ENCODE results near the gene PHTF2.

The PHTF2 gene

GRCh38 chr7:77958436-77958835 is 159.9 kb downstream of the PHTF2 start:
- 100% methylated on average over 2 of the region's 2 CpGs for whole genome bisulfite sequencing, 2 experiments (ENCODE audit: insufficient coverage in 2 of 2)
- no peaks in the 10 kb centered on the region for H3K9me3 ChIP-seq (ENCODE audit: control insufficient read depth, low read length)
- H3K27ac ChIP-seq (ENCODE audit: low read depth, low read length, severe bottlenecking), result no peak overlapping the region
- H3K36me3 ChIP-seq (ENCODE audit: control insufficient read depth, insufficient read depth, low read length), result no peaks in the 10 kb centered on the region
- H3K4me3 ChIP-seq (ENCODE audit: extremely low read depth, insufficient read depth, low read length, poor library complexity, severe bottlenecking), result no peak overlapping the region
- H3K4me1 ChIP-seq (ENCODE audit: control insufficient read depth, insufficient read depth, low read length, poor library complexity, severe bottlenecking), result no peaks in the 10 kb centered on the region

GRCh38 chr7:77959080-77959479 is 160.5 kb downstream of the PHTF2 start:
- no CpG with 5 or more reads among the region's 2 CpGs for WGBS, 2 experiments (ENCODE audit: insufficient coverage in 2 of 2)
- no peak overlapping the region for H3K4me3 ChIP-seq (ENCODE audit: extremely low read depth, insufficient read depth, low read length, poor library complexity, severe bottlenecking)
- no peaks in the 10 kb centered on the region for H3K4me1 ChIP-seq (ENCODE audit: control insufficient read depth, insufficient read depth, low read length, poor library complexity, severe bottlenecking)
- no peak overlapping the region for H3K27ac ChIP-seq (ENCODE audit: low read depth, low read length, severe bottlenecking)
- H3K36me3 ChIP-seq (ENCODE audit: control insufficient read depth, insufficient read depth, low read length), result no peaks in the 10 kb centered on the region
- H3K9me3 ChIP-seq (ENCODE audit: control insufficient read depth, low read length), result no peaks in the 10 kb centered on the region

GRCh38 chr7:77960336-77960735 is 161.8 kb downstream of the PHTF2 start:
- Histone ChIP-seq H3K9me3 (ENCODE audit: control insufficient read depth, low read length) (no peaks in the 10 kb centered on the region), H3K4me3 (ENCODE audit: extremely low read depth, insufficient read depth, low read length, poor library complexity, severe bottlenecking) (no peak overlapping the region), H3K27ac (ENCODE audit: low read depth, low read length, severe bottlenecking) (no peak overlapping the region), H3K36me3 (ENCODE audit: control insufficient read depth, insufficient read depth, low read length) (no peaks in the 10 kb centered on the region), H3K4me1 (ENCODE audit: control insufficient read depth, insufficient read depth, low read length, poor library complexity, severe bottlenecking) (no peaks in the 10 kb centered on the region)
- WGBS, 2 experiments (ENCODE audit: insufficient coverage in 2 of 2), result 100% methylated on average over 1 of the region's 2 CpGs

GRCh38 chr7:77967429-77967828 is 168.9 kb downstream of the PHTF2 start:
- Histone ChIP-seq H3K9me3 (ENCODE audit: control insufficient read depth, low read length) (no peaks in the 10 kb centered on the region), H3K27ac (ENCODE audit: low read depth, low read length, severe bottlenecking) (no peak overlapping the region), H3K4me3 (ENCODE audit: extremely low read depth, insufficient read depth, low read length, poor library complexity, severe bottlenecking) (no peak overlapping the region), H3K36me3 (ENCODE audit: control insufficient read depth, insufficient read depth, low read length) (no peaks in the 10 kb centered on the region), H3K4me1 (ENCODE audit: control insufficient read depth, insufficient read depth, low read length, poor library complexity, severe bottlenecking) (no peaks in the 10 kb centered on the region)

- H3K9me3 ChIP-seq (ENCODE audit: control insufficient read depth, low read length), result no peaks in the 10 kb centered on the region
- H3K4me3 ChIP-seq (ENCODE audit: extremely low read depth, insufficient read depth, low read length, poor library complexity, severe bottlenecking), result no peak overlapping the region
- H3K4me1 ChIP-seq (ENCODE audit: control insufficient read depth, insufficient read depth, low read length, poor library complexity, severe bottlenecking), result no peaks in the 10 kb centered on the region
- no peaks in the 10 kb centered on the region for H3K36me3 ChIP-seq (ENCODE audit: control insufficient read depth, insufficient read depth, low read length)
- no peak overlapping the region for H3K27ac ChIP-seq (ENCODE audit: low read depth, low read length, severe bottlenecking)
Measured at GRCh38 chr7:77971726-77972125, 173.2 kb downstream of the PHTF2 start.

GRCh38 chr7:77975672-77976480 is 177.3 kb downstream of the PHTF2 start:
- H3K36me3 ChIP-seq (ENCODE audit: control insufficient read depth, insufficient read depth, low read length), result no peaks in the 10 kb centered on the region
- WGBS, 2 experiments (ENCODE audit: insufficient coverage in 2 of 2), result no CpG with 5 or more reads among the region's 2 CpGs
- no peak overlapping the region for H3K4me3 ChIP-seq (ENCODE audit: extremely low read depth, insufficient read depth, low read length, poor library complexity, severe bottlenecking)
- H3K9me3 ChIP-seq (ENCODE audit: control insufficient read depth, low read length), result no peaks in the 10 kb centered on the region
- H3K27ac ChIP-seq (ENCODE audit: low read depth, low read length, severe bottlenecking), result no peak overlapping the region
- H3K4me1 ChIP-seq (ENCODE audit: control insufficient read depth, insufficient read depth, low read length, poor library complexity, severe bottlenecking), result no peaks in the 10 kb centered on the region

GRCh38 chr7:77979219-77979618 is 180.6 kb downstream of the PHTF2 start:
- WGBS, 2 experiments (ENCODE audit: insufficient coverage in 2 of 2), result 65 to 76% methylated on average over 2 to 5 of the region's 5 CpGs
- Histone ChIP-seq H3K4me1 (ENCODE audit: control insufficient read depth, insufficient read depth, low read length, poor library complexity, severe bottlenecking) (no peaks in the 10 kb centered on the region), H3K9me3 (ENCODE audit: control insufficient read depth, low read length) (no peaks in the 10 kb centered on the region), H3K27ac (ENCODE audit: low read depth, low read length, severe bottlenecking) (no peak overlapping the region), H3K36me3 (ENCODE audit: control insufficient read depth, insufficient read depth, low read length) (no peaks in the 10 kb centered on the region), H3K4me3 (ENCODE audit: extremely low read depth, insufficient read depth, low read length, poor library complexity, severe bottlenecking) (no peak overlapping the region)

GRCh38 chr7:77980087-77980713 is 181.6 kb downstream of the PHTF2 start:
- no peak overlapping the region for H3K27ac ChIP-seq (ENCODE audit: low read depth, low read length, severe bottlenecking)
- H3K36me3 ChIP-seq (ENCODE audit: control insufficient read depth, insufficient read depth, low read length), result no peaks in the 10 kb centered on the region
- no peak overlapping the region for H3K4me3 ChIP-seq (ENCODE audit: extremely low read depth, insufficient read depth, low read length, poor library complexity, severe bottlenecking)
- no peaks in the 10 kb centered on the region for H3K9me3 ChIP-seq (ENCODE audit: control insufficient read depth, low read length)
- no peaks in the 10 kb centered on the region for H3K4me1 ChIP-seq (ENCODE audit: control insufficient read depth, insufficient read depth, low read length, poor library complexity, severe bottlenecking)
- 97 to 100% methylated on average over 2 to 3 of the region's 3 CpGs for WGBS, 2 experiments (ENCODE audit: insufficient coverage in 2 of 2)

- Histone ChIP-seq H3K4me1 (ENCODE audit: control insufficient read depth, insufficient read depth, low read length, poor library complexity, severe bottlenecking) (no peaks in the 10 kb centered on the region), H3K27ac (ENCODE audit: low read depth, low read length, severe bottlenecking) (no peak overlapping the region), H3K9me3 (ENCODE audit: control insufficient read depth, low read length) (no peaks in the 10 kb centered on the region), H3K4me3 (ENCODE audit: extremely low read depth, insufficient read depth, low read length, poor library complexity, severe bottlenecking) (no peak overlapping the region), H3K36me3 (ENCODE audit: control insufficient read depth, insufficient read depth, low read length) (no peaks in the 10 kb centered on the region)
- 95 to 97% methylated on average over 3 to 4 of the region's 5 CpGs for WGBS, 2 experiments (ENCODE audit: insufficient coverage in 2 of 2)
Measured at GRCh38 chr7:77982926-77983550, 184.5 kb downstream of the PHTF2 start.

GRCh38 chr7:77983973-77984372 is 185.4 kb downstream of the PHTF2 start:
- no peaks in the 10 kb centered on the region for H3K9me3 ChIP-seq (ENCODE audit: control insufficient read depth, low read length)
- no peaks in the 10 kb centered on the region for H3K36me3 ChIP-seq (ENCODE audit: control insufficient read depth, insufficient read depth, low read length)
- no peak overlapping the region for H3K4me3 ChIP-seq (ENCODE audit: extremely low read depth, insufficient read depth, low read length, poor library complexity, severe bottlenecking)
- 100% methylated on average over 2 of the region's 4 CpGs; no CpG with 5 or more reads in 1 of the 2 experiments for WGBS, 2 experiments (ENCODE audit: insufficient coverage in 2 of 2)
- H3K27ac ChIP-seq (ENCODE audit: low read depth, low read length, severe bottlenecking), result no peak overlapping the region
- no peaks in the 10 kb centered on the region for H3K4me1 ChIP-seq (ENCODE audit: control insufficient read depth, insufficient read depth, low read length, poor library complexity, severe bottlenecking)
